ENCODE data around the gene PRR23C.

Gene PRR23C

GRCh38 chr3:138995706-138996105 lies 49.0 kb downstream of the PRR23C start:
- DNase-seq, result no peak

Measured in activated CD8-positive, alpha-beta memory T cell treated with anti-CD3 and anti-CD28 coated beads for 24 hours (primary cell).